Fibroblast of upper back skin (primary cell): ENCODE data around the gene RAPGEF4.
A peak's percentile ranks its signal among the peaks of the same experiment; 100 is the strongest.

ENCODE experiments used
- DNase-seq: peaks from one replicate; pipeline ENCODE4 v3.0.0-alpha.2; 2013

The RAPGEF4 gene

DNA sequence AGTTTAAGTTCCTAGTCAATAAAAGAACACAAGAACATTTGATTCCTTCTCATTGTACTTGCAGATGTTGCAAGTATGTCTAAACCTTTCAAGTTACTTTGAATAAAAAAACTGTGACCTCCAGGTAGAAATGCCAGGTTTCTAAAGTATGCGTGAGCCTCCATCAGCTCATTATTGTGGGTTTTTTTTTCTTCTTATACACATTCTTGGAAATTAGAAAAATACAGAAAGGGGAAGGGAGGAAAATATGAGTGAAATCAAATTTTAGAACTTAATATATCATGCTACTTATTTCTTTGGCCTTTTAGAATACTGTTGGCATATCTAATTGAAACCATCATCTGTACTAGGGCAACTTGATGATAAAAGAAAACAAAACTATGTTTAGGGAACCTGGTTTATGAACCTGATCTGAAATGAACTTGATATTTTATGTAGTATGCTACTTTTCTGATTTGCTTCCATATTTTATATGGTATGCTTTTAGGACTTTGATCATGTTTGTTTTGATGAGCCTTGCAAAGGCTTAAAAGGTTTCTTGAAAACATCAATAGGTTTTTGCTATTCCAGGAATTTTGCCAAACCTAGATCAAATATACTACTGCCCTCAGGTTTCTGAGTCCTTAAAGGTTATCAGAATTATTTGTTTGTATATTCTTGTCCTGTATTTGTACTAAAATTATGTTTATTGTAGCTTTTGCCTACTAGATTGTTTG lies 209.3 kb downstream of the RAPGEF4 start:
- DNase-seq: no peak

DNA sequence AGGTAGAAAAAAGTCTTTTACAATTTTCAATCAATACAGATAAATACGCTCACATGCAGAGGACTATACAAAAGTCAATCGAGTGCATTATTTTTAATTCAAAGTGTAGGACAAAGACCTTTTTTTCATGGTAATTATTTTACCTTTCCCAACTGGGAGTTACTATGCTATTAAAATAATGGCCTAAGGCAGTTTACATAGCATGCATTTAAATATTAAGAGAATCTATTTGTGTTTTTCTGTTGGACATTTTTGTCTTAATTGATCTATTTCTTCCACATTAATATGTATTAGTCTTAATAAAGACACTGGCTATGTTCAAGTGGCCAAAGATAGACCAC lies 209.8 kb downstream of the RAPGEF4 start:
- no peak for DNase-seq

DNA sequence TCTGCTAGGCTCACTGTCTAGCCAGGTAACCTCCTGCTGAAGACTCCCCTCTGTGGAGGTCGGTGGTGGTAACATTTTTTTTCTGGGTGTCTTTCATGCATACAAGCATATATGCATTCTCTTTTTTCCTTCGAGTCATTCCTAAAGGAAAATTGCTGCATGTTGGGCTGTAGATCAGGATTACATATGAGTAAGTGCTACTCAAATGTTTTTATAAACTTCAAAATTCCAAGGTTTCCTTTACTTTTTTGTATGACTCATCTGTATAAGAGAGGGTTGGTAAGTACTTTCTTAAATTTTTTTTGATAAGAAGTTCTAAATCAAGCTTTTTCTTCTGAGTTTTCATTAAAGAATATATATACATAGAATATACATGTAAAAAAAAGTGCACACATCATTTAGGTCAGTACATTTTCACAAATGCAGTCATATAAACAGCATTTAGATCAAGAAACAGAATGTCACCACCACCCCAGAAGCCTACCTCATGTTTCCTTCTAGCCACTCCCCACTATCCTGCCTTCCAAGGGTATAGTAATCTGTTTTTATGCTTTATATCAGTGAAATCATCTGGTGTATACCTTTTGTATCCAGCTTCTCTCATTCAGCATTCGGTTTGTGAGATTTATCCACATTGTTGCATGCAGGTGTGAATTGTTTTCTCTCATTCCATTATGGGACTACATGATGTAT lies 212.0 kb downstream of the RAPGEF4 start:
- peak; percentile 63 for DNase-seq

DNA sequence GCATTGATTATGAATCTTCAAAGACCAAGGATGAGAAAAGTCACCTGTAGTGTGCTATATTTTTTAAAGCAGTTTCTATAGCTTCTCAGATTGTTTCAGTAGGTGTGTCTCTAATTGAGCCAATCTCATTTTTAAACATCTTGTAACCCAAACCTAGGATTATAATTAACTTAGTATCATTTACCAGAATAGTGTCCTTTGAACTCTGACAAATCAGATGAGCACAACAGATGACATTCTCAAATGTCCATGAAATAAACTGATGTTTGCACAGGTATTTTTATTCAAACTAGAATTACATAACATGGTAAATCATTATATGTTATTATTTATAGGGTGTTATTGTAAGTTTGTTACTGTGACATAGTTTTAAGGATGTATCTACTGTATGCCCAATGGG lies 213.9 kb downstream of the RAPGEF4 start:
- no peak for DNase-seq

DNA sequence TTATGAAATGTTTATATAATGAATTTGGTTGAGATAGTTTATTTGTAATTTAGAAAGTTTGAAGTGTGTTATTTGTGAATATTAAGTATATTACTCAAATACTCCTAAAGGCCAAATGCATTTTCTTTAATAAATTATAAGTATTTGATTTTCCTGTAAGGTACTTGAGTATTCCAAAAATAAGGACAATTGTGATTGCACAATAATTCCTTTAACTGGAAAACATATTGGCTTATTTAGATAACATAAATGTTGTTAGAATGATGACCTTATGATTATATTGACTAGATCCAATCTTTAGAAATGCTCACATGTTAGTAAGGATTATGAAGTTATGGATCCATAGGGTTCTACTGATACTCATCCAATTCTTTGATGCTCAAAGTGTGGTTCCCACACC lies 214.9 kb downstream of the RAPGEF4 start:
- DNase-seq: no peak

DNA sequence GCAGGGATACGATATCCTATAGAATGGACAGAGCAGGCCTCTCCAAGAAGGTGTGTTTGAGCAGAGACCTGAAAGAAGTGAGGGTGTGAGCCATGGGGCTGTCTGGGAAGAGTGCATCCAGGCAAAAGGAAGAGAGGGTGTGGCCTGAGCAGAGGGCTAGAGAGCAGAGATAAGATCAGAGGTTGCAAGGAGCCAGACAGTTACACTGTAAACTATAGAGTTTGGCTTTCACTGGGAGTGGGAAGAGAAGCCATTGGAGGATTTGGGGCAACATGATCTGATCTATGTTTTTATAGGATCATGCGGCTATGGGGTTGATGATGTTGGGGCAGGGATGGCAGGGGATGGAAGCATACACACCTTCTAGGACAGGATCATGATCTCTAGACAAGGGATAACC lies 215.9 kb downstream of the RAPGEF4 start:
- no peak for DNase-seq

DNA sequence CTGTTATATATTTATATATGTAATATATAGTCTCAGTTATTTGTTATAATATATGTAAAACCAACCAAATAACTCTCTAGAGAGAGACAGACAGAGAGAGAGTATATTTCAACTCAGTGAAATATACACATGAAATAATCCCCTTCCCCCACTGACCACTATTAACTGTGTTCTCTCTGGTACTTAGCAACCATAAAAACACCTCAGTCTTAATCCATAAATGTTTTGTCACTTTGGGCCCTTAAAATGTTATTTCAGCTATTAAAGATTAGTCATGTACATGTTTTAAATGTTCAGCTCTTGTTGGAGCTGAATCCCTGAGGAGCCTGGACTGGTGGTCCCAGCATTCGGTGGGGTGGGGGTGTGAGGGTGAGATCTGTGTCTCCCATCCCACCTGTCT lies 217.8 kb downstream of the RAPGEF4 start:
- no peak for DNase-seq

DNA sequence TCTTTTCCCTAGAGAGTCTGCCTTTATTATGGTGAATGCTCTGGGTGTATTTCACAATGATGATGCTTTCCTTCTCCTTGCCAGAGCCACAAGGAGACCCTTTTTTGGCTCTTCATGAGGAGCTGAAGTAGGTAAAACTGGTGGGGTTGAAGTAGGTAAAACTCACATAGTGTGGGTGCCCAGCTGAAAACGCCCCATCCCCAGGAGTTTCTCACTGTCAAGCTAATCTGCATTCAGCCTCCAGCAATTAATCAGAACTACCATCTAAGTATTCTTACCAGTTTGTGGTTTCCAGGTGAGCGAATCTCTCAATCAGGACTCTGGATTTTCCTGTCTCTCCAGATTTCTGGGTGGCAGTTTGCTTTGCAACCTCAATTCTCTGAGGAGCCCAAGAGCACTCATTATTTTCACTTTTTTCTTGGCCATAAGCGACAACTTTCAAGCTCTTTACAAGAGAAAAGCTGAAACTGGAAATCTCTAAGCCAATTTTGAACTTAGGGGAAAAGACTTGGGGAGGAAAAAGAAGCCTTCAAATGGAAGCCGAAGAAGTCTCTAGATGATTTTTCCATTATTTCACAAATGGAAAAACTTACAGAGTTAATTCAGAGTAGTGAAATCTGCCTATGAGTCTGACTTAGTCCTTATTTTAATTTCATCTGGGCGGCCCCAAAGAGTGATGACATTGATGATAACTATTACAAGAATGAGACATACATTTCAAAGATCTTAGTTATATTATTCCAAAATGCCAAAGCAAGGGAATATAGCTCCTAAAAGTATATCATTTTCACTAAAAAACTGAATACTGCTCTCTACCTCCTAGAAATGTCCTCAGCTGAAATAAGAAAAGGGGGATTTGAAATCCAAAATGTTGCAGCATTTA lies 218.6 kb downstream of the RAPGEF4 start:
- peak; percentile 59 for DNase-seq

DNA sequence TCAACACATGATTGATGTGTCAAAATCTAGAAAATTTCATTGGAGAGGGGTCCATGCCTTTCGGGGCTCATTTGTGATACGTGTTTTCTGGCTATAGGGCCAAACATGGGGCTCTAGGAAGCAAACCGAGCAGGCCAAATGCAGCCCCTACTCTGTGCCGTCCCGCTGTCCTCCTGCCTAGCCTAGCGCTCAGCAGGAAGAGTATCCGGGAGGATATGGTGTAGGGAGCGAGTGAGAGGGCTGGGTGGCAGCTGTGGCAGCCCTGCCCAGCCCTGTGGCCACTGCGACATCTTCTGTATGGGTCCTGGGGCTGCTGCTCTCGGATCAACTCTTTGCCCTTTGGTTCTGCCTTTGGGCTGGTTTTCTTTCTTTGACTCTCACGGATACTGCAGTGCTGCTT lies 219.9 kb downstream of the RAPGEF4 start:
- DNase-seq: no peak

DNA sequence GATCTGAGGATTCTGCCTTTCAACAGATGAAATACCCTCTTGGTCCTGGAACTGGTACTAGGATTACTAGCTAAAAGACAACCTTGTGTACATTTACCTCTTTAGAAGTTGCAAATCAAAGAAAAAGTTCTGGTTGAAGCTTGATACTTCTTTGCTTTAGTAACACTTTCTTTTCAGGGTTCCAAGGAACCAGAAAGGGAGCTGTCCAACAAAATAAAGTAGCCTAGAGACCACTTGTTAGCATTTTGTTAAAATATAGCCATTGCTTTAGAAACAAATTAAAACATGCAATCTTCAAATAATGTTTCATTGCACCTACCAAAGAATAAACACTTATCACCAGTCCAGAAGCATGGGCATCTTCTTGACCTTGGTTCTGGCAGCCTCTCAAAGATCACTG lies 222.1 kb downstream of the RAPGEF4 start:
- no peak for DNase-seq

DNA sequence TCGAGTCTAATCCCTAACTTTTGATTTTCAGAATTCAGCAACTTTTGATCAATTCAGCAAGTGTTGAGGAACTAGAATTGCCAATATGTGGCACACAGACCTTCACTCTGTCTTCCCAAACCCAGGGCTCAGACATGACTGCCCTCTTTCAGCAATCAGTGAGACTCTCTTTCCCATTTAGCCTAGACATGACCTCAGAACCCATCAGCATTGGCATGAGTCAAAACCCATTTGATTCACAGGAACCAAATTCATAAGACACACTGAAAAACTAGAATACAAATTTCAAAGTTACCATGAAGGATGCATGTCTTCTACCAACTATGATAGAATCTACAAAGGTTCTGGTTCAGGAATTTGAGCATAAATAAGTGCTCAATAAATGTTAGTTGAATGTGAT lies 226.4 kb downstream of the RAPGEF4 start:
- no peak for DNase-seq

DNA sequence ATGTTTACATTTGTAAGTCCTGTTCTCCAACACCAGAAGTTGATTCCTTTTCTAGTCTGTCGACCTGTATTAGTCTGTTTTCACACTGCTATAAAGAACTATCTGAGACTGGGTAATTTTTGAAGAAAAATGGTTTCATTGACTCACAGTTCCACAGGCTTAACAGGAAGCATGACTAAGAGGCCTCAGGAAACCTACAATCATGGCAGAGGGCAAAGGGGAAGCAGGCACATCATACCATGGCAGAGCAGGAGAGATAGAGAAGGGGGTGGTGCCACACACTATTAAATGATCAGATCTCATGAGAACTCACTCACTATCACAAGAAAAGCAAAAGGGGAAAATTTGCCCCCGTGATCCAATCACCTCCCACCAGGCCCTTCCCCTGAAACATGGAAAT lies 227.2 kb downstream of the RAPGEF4 start:
- peak; percentile 45 for DNase-seq

DNA sequence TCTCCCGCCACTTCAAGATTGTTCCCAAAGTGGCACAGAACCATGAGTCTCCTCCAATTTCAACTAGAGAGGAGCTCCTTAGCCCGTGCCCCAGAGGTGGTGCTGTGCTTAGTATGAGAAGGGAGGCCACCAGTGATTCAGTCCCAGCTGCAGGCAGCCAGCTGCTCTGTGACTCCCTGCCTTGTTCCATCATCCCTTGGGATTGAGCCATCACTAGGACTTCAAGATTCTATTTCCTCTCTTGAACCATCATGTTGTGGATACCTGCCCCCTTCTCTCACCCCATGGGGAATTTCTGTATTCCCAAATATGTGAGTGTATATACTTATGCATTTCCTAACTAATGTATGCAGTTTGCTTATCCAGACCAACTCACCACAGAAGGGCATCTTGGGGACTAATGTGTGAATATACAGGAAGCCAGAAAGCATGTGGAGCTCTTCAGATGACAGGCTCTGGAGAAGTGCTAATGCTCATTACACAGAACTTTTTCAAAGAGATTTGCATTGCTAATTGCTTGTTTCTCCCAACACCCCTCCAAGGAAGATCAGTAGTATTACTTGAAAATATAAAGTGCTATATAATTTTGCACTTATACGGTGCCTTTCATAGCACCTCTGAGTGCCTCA lies 229.0 kb downstream of the RAPGEF4 start:
- no peak for DNase-seq

DNA sequence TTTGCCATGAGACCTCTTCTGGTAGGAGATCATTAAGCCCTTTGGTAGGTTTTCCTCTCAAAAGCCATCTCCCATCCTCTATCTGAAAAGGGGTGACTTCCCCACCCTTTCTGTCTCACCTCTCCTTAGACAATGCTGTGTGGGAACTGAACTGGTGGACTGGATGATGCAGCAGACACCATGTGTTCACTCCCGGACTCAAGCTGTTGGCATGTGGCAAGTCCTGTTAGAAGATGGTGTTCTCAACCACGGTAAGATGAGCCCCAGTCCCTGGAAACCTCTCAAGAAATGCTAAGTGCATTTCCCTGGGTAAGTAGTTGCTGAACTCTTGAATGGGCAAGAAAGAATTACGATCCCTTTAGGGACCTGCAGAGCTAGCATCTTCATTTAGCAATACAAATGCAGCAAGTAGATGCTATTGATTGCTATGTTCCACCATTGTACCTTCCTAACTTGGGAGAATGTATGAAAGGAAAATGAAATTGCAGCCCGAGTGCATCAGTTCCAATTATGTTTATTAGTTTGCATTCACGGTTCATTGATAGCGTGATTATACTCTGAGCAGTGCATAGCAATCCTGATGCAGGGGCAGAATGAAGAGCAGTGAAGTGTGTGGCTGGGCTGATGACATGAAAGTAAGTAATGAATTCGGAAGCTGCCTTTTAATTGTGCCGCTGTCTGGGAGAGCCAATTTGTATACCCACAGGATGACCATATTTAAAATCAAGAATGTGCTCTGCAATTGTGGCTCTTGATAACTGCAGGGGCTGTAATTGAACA lies 230.0 kb downstream of the RAPGEF4 start:
- no peak for DNase-seq

DNA sequence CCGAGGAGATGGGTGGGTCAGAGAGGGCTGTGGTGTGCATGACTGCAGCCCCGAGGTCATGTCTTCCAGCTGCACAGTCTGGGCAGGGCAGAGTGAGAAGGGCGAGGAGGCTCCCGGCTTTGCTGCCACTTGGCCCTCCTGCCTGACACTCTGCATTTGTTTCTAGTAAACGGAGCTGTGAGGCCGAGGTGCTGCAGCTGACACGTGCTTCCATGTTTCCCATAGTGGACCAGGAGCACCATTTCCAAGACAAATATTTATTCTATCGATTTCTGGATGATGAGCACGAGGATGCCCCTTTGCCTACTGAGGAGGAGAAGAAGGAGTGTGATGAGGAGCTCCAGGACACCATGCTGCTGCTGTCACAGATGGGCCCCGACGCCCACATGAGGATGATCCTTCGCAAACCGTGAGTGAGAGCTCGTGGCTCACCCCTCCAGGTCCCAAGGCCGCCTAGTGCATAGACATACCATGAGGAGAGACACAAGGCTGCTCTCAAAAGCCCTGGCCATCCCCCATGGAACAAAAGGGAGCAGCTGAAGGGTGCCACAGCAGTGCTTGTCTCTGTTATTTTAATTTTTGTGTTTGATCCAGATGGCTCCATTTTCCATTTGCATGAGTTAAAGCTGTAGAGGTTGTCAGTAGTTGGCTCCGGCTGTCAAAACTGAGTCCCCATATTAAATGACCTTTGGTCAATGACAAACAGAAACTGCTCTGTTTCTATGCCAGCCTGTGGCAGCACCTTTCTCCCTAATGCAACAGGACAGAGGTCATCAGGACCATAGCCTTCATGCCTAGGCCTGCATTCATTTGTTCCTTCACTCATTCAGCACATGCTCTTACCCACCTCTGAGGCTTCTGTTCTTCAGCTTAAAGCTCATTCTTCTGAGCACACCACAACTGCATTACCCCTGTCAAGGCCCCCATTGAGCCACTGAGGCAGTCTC lies 231.7 kb downstream of the RAPGEF4 start:
- DNase-seq: no peak

DNA sequence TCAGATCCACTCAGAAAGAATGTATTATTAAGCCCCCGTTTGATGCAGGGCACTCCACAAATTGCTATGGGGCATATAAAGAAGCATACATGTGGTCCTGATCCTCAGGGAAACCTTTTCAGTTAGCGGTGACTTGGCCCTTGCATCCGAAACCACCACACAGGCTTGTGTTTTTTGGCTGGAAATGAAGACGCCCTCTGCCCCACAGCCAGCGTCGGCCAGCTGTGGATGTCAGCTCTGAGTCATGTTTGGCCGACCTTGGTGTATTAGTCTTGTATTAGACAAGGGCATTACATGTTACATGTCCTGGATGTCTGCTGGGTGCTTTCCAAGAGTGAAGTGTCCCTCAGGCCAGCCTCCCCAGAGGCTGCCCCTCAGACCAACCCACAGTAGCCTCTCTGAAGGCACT lies 232.4 kb downstream of the RAPGEF4 start:
- DNase-seq: peak; percentile 69

DNA sequence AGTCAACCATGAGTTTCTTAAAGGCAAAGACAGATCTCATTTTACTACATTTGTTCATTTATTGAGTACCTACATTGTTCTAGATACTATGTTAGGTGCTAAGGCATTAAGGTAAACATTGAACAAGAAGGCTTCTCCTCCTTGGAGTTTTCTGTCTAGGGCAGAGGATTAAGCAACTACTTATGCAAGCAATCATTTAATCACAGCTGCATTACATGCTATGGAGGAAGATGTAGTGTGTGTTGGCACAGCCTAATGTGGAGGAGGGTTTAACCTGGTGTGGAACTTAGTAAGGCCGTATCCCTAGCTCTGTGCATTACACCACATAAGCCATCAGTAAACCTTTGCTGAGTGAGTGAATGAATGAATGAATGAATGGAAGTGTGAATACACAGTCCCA lies 233.5 kb downstream of the RAPGEF4 start:
- DNase-seq: no peak

DNA sequence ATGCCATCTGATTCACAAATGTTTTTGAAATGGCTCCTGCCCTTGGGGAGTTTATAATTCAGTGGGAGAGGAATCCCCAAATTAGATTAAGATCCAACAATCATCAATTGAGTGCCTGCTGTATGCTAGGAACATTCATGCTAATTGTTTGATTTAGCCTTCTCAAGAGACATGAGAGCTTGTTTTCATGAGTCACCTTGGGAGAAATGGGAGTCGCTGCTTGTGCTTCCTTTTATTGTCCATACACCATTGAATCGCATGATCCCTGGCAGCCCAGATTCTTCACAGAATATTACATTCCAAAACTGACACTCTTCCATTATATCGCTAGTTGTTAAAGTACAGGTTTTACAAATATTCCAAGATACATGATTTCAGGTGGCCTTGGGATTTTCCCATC lies 234.0 kb downstream of the RAPGEF4 start:
- DNase-seq: no peak

DNA sequence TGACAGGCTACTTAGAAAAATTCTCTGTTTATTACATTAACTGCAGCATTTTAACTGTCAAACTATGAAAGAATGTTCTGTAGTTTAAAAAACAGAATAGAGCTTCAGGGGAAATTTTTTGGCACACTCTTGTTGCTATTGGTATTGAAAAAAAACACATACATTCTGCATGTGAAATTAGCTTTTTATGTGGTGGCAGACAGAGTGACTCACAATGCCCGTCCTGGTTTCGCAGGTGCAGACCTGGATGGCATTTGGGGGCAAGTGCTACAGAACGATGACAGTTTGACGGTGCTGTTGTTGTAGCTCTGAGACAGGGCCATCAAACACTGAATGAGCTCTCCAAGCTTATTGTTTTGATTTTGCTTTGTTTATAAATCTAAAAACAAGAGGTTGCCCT lies 235.0 kb downstream of the RAPGEF4 start:
- no peak for DNase-seq

DNA sequence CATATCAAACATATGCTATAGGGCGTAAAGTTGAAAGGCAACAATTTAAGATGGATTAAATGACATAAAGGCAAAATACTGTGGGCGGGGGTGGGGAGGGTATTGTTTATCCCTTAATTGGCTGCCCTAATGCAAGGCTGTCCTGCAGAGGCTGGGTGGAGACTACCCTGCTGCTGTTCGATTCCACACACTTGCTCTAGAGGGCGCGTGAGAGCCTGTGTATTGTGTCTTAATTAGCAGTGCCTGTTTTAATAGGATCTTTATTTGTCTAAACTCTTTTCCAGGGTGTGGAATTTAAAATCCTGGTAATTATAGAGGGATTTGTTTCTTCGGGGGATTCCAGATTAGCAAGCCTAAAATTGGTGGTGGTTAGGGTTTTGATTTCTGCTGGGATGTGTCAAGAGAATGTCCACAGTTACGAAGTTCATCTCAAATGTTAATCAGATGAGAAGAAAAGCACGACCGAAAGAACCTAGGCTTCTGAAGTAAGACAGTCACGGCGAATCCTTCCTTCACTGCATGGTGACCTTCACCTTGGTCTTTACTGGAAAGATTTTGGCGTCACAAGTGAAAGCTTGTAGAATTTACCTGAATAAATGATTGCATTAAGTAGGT lies 236.5 kb downstream of the RAPGEF4 start:
- no peak for DNase-seq

DNA sequence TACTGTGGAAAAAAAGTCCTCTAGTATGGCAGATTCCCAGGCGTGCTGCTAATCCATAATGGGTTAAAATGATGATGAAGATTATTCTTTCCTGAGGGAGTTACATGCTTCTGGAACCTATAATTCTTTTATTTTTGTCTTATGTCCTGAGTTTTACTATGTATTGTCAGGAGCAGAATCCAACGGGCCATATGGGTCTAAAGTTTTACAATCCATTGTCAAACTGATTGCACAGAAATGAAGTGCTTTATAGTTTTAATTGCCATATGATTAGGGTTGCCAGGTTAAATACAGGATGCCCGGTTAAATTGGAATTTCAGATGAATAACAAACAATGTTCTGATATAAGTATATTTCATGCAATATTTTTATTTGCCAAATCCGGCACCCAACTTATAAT lies 239.1 kb downstream of the RAPGEF4 start:
- DNase-seq: no peak
